Right forelimb (tissue), 1 donor: ENCODE measurements around the gene U2AF2.
A peak's percentile ranks its signal among the peaks of the same experiment; 100 is the strongest.

Source experiments
- DNase-seq: peaks from one replicate; pipeline ENCODE4 v3.0.0-alpha.2; 2018

The U2AF2 gene

DNA sequence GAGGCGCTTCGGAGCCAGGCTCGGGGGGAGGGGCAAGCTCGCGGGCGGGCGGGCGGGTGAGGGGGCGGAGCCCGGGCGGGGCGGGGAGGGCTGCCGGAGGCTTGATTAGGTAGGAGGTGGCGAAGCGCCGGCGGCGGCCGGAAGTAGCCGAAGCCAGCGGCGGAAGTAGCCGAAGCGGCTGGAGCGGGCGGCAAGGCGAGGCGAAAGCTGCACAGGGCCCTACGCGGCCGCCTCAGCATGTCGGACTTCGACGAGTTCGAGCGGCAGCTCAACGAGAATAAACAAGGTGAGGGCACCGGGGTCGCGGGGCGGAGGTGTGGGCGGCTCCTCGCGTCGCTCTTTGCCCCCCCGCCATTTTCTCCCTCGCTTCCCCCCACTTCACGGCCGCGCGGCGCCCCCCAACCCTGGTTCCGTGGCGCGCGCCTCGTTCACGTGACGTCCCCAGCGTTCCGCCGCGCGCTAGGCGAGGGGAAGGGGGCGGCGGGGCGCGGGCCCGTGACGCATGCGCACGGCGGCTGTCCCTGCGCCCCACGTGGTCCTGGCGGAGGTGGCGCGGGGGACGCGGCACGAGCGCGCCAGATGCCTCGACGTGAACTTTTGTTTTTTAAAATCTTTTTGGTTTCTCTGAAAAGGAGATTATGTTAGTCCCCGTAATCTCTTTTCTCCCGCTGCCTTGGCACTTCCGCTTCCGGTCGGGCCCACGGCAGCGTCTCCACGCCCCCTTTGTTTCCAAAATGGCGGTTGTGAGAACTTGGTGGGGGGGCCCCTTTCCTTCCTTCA, at the start of gene U2AF2:
Gene U2AF2 (plus strand): TSS at position 168 of the 780 bp plus-strand sequence. CDS start 70 bp downstream, at position 238.
- DNase-seq, result peak; percentile 99

- peak; percentile 99 for DNase-seq
Observed at GRCh38 chr19:55605207-55605636, 49.6 kb upstream of the U2AF2 start.

GRCh38 chr19:55605637-55606470, 49.0 kb upstream of the U2AF2 start, which contains the start of gene ZNF865:
ZNF865 (plus strand) TSS chr19:55605647; CDS start chr19:55613619, 7,972 bp downstream.
- DNase-seq, result peak; percentile 84

DNA sequence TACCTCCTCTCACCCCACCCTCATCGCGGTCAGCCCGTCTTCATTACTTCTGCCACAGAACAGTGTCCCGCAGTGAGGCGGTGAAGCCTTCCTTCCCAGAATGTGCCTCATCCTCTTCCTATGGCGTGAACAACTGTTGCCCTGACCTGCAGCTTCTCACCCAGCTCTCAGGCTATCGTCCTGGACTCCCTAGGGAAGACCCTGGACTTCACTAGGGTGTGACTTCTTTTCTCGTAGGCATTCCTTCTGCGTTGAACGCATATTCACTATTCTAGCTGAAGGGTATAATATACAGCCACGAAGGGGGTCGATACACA, 48.4 kb upstream of the U2AF2 start:
- DNase-seq, result no peak

GRCh38 chr19:55606817-55607216, 48.0 kb upstream of the U2AF2 start:
- no peak for DNase-seq

GRCh38 chr19:55609326-55609725, 45.5 kb upstream of the U2AF2 start:
- DNase-seq, result no peak

DNA sequence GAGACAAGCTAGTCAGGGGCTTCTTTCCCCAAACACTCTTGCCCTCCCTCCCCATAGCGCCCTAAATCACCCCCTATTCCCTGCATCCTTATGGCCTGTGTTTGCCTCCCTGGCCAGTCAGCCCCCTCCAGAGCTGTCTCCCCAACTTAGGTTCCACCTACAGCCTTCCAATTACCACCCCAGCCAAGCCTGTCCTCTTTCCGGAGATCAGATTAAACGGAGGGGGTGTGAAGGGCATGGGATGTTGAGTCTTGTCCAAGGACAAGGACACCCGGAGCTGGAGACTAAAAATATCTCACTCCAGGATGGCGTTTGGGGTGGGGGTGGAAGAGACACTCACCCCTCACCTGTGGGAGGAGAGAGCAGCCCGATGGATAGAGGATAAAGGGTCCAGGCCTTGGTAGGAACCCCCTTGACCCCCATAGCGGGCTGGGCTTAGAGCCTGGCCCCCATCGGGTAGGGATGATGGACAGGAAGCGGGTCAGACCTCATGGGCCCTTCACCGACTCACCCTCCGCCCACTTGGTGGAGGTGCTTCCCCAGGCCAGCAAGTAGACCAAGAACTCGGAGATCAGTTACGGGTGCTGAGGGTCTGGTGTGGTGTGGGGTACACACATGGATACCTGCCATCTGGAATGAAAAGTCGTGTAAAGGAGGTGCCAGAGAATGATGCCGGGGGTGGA, 43.4 kb upstream of the U2AF2 start:
- DNase-seq, result no peak

- no peak for DNase-seq
Observed at GRCh38 chr19:55611983-55612645, 42.7 kb upstream of the U2AF2 start.

DNA sequence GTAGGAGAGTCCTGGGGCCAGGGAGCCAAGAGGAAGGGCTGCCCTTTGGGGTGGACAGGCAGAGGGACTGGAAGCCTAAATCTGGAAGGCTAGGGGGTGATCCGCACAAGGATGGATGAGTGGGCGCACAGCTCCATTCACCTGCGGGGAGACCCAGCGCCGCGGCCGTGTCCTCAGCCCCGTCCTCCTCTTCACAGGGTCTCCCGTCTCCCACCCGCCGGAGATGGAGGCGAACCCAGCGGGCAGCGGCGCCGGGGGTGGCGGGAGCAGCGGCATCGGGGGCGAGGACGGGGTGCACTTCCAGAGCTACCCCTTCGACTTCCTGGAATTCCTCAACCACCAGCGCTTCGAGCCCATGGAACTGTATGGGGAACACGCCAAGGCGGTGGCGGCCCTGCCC, 41.4 kb upstream of the U2AF2 start:
- no peak for DNase-seq

DNA sequence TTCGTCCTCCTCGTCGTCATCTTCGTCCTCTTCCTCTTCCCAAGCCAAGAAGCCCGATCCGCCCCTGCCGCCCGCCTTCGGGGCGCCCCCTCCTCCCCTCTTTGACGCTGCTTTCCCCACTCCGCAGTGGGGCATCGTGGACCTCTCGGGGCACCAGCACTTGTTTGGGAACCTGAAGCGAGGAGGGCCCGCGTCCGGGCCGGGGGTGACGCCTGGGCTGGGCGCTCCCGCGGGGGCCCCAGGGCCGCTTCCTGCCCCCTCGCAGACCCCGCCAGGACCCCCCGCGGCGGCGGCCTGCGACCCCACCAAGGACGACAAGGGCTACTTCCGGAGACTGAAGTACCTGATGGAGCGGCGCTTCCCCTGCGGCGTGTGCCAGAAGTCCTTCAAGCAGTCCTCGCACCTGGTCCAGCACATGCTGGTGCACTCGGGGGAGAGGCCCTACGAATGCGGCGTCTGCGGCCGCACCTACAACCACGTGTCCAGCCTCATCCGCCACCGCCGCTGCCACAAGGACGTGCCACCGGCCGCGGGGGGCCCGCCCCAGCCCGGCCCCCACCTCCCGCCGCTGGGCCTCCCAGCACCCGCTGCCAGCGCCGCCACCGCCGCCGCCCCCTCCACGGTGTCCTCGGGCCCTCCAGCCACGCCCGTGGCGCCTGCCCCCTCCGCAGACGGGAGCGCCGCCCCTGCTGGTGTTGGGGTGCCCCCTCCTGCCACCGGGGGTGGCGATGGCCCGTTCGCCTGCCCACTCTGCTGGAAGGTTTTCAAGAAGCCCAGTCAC, 40.7 kb upstream of the U2AF2 start:
- no peak for DNase-seq

GRCh38 chr19:55614711-55615542, 39.9 kb upstream of the U2AF2 start:
- DNase-seq, result no peak

DNA sequence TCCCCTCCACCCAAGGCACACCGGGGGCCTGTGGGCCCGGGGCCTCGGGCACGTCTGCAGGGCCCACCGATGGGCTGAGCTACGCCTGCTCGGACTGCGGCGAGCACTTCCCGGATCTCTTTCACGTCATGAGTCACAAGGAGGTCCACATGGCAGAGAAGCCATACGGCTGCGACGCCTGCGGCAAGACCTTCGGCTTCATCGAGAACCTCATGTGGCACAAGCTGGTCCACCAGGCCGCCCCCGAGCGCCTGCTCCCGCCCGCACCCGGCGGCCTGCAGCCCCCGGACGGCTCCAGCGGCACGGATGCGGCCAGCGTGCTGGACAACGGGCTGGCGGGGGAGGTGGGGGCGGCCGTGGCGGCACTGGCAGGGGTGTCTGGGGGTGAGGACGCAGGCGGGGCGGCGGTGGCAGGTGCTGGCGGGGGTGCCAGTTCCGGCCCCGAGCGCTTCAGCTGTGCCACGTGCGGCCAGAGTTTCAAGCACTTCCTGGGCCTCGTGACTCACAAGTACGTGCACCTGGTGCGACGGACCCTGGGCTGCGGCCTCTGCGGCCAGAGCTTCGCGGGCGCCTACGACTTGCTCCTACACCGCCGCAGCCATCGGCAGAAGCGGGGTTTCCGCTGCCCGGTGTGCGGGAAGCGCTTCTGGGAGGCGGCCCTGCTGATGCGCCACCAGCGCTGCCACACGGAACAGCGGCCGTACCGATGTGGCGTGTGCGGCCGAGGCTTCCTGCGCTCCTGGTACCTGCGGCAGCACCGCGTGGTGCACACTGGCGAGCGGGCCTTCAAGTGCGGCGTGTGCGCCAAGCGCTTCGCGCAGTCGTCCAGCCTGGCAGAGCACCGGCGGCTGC, 39.1 kb upstream of the U2AF2 start:
- DNase-seq, result no peak

DNA sequence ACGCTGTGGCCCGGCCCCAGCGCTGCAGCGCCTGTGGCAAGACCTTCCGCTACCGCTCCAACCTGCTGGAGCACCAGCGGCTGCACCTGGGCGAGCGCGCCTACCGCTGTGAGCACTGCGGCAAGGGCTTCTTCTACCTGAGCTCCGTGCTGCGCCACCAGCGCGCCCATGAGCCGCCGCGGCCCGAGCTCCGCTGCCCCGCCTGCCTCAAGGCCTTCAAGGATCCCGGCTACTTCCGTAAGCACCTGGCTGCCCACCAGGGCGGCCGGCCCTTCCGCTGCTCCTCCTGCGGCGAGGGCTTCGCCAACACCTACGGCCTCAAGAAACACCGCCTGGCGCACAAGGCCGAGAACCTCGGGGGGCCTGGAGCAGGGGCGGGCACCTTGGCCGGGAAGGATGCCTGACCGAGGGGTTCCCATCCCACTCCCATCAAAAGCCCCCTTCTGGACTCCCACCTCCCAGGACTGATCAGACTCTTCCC, 38.4 kb upstream of the U2AF2 start:
- no peak for DNase-seq

DNA sequence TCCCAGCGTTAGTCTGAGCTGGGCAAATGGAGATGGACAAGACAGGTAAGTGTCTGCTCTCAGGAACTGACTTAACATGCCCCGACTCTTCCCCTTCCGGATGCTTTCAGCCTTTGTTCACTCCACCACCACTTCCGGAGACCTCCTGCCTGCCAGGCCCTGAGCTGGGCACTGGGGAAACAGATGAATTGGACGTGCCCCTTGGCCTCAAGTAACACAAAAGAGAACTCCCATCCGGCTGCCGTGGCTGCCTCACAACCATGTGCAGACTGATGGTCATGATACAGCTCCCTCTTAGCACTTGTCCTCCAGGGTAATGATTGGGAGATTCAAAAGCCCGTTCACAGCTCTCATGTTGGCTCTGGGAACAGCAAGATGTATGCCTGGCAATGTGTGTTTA, 37.4 kb upstream of the U2AF2 start:
- DNase-seq, result no peak

DNA sequence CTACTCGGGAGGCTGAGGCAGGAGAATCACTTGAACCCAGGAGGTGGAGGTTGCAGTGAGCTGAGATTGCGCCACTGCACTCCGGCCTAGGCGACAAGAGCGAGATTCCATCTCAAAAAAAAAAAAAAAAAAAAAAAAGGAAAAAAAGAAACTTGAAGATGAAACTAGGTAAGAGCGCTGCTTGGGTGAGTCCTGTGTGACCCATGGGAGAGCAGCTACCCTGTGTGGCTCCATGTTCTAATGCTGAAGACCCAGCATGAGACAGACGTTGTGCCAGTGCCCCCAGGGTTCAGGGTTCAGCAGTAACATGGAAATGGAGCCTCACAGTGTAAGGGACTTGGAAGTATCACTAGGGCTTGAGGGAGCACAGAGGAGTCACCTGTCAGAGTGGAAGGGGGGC, 36.4 kb upstream of the U2AF2 start:
- DNase-seq, result no peak

DNA sequence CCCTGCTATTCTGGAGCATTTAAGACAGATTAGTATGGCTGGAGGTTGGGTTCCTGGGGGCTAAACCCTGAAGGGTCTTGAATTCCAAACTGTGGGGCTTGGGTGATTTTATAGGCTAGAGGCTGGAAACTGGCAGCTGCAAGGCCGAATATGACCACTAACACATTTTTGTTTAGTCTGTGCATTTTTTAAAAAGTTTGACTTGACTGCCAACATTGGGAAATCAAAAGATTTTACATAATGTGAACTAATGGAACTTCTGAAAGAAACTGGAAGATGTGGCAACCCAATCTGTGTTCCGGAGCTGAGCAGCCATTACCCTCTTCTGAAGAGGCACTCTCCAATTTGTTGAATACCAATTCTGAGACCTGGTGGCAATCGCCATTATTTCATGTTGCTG, 35.5 kb upstream of the U2AF2 start:
- no peak for DNase-seq

DNA sequence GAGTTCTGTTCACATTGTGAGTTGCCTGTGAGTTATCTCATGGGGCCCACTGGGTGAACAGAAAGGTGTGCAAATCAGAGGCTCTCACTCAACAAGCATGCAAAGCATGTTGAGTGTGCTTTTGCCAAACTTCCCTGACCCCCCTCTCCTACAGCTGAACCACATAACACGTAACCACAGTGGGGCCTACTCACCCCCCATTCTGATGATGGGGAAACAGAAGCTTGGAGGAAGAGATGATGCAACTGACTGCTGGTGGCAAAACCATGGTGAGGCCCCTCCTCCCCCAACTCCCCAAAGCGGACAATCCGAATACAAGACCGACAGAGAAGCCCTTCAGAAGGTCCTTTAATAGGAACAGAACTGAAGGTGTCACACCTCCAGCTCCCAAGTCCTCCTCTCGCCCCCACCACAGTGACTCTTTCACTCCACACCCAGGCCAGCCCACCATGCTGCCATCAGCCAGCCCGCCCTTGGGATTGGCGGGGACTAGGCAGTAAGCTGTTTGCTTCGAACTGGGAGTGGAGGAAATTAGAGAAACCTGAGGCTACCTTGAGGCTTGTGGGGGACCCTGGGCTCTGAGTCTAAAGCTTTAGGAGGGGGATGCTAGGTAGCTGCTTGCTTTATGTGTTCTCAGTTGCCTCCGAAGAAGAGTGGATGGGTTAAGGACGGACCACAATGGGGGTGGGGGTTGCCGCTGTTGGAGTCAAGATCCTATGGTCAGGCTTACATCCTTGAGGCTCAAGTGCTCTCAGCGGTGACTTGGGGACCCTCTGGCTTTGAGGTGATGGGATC, 34.2 kb upstream of the U2AF2 start:
- DNase-seq, result no peak

DNA sequence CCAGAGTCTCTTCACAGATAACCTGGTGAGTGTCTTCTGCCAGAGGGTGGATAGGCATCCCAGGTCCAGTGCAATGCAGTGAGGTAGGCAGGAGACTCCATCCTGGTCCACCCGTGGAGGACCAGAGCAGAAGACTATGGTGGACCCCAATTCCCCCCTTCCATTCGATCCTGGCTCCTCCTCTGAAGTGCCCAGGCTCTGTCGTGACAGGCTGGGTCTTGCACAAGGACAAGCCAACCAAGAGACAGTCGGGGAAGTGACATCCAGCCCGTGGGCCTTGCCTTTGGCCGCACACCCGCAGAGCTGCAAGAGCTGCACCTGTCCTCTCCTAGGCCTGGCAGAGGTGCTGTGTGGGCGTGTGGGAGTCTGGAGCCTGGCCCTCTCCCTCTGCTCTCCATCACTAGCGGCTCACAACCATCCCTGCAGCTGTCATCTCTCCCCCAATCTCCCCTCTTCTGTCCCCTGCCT, 33.6 kb upstream of the U2AF2 start:
- no peak for DNase-seq

- no peak for DNase-seq
Observed at GRCh38 chr19:55621673-55622231, 33.1 kb upstream of the U2AF2 start.
